ENCODE measurements around the gene ZNF552. TPM values are rescaled to one million over a fixed set of nuclear protein-coding genes. Genes with fewer than 3 reads are reported as not detected.

Gene ZNF552
- polyA plus RNA-seq, 4 donors = 14.4 to 19.5 (median 15.7) TPM

DNA sequence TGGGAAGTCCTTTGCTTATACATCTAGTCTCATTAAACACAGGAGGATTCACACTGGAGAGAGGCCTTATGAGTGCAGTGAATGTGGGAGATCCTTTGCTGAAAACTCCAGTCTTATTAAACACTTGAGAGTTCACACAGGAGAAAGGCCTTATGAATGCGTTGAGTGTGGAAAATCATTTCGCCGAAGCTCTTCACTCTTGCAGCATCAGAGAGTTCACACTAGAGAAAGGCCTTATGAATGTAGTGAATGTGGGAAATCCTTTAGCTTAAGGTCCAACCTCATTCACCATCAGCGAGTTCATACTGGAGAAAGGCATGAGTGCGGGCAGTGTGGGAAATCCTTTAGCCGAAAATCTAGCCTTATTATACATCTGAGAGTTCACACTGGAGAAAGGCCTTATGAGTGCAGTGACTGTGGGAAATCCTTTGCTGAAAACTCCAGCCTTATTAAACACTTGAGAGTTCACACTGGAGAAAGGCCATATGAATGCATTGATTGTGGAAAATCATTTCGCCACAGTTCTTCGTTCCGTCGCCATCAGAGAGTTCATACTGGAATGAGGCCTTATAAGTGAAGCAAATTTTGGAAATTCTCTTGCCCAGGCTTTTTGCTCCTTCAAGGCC is 35.4 kb downstream of the ZNF552 start:
- DNase-seq (ENCODE audit: low read depth in 4 of 4, low spot score in 3 of 4) = no peak

DNA sequence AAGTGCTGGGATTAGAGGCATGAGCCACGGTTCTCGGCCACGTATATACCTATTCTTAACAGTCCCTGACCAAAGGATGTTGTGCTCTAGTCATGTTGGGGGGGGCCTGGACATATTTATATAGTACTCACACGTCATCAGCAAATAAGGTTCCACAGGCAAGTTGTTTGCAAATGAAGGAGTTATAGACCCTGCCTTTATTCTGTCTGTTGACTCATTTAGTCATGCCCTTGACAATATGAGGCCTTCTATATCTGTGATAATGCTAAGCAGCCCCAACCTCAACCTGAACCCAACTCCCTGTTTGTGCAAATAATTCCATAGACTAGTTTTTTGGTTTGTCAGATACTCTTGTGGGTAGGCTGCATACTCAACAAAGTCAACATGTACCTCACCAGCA is 36.4 kb downstream of the ZNF552 start:
- DNase-seq (ENCODE audit: low read depth in 4 of 4, low spot score in 3 of 4) = no peak

DNA sequence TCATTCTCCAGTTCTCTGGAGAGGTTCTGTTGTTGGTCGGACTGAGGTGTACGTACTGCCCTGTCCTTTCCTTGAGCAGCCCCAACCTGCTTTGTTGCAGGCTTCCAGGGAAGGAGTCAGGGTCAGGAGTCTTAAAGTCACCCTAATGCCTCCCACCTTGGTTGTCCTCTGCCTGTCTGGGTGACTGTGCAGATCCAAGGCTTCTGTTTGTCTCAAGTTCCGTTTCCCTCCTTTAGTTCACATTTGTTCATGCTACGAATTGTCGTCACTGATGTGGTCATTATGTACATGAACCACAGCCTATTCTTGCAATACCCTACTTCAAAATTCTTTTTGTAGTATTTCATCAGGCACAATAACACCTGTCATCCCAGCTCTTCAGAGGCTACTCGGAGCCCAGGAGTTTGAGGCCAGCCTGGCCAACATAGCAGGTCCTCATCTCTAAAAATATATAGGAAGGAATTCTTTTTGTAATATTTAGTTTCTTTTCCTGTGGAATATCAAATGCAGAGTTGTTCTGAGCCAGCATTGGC is 37.9 kb downstream of the ZNF552 start:
- DNase-seq (ENCODE audit: low read depth in 4 of 4, low spot score in 3 of 4) = no peak

DNA sequence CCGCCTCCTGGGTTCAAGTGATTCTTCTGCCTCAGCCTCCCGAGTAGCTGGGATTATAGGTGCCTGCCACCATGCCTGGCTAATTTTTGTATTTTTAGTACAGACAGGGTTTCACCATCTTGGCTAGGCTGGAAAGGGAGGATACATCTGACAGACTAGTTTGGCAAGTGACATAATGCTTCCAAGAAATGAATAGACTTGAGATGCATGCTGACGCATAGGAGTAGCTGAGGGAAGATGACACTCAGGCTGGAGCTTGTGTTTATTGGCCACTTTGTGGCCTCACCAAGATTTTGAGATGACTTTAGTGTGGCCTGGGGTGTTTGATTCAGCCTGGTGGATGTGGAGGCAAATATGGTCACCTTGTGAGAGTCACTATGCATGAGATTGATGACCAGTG is 41.2 kb downstream of the ZNF552 start:
- DNase-seq (ENCODE audit: low read depth in 4 of 4, low spot score in 3 of 4) = no peak

DNA sequence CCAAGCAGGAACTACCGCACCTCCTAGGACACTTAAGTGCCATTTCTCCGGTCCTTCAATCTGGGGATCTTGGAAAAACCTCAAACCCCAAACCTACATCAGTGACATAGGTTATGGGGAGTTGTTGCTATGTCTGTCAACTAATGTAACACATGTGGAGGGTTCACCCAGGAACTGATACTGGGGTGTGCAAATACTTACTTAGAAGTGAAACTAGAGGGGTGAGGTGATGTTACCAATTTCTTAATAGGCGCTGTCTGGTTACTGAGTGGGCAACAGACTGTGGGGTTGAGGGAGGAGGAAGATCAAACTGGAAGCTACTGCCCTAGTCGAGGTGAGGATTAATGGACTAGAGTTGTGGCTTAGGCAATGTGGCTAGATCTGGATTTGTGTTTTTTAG is 43.3 kb downstream of the ZNF552 start:
- no peak for DNase-seq (ENCODE audit: low read depth in 4 of 4, low spot score in 3 of 4)

DNA sequence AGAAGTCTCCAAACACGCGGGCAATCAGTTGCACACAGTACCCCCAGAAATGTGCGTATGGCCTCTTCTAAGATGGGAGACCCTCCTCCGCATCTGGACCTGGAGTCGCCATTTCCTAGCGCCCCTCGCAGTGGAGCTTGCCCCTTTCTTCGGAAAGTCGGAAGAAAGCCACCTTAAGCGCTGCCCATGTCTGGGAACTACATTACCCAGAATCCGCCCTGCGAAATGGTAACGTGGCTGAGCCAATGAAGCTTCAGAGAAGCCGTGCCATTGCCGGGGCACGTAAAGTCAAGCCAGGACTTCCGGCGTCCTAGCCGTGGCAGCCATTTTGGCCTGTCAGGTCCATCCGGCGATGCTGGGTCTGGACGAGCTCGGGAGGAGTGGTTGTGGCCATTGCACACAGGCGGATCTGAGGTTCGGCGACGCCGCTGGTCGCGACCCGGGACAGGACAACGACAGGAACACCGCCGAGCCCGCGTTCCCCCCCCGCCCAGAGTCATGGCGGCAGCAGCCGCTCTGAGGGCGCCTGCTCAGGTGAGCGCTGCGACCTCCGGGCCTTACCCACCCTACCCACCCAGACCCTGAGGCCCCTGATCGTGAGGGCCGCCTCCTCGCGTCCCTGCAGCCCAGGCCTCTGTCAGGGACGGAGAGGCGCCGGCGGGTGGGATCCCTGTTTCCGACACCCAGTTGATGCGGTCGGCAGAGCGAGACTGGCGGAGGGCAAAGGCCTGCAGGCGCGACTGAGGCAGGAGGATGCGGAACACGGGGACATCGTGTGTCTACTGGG is 45.2 kb downstream of the ZNF552 start, which contains the start of gene ZNF586:
Gene ZNF586 (plus strand): TSS at position 332 of the 787 bp plus-strand sequence. CDS start 167 bp downstream, at position 499.
- DNase-seq (ENCODE audit: low read depth in 4 of 4, low spot score in 3 of 4) = peak; percentile 79 to 89 (median 84)

DNA sequence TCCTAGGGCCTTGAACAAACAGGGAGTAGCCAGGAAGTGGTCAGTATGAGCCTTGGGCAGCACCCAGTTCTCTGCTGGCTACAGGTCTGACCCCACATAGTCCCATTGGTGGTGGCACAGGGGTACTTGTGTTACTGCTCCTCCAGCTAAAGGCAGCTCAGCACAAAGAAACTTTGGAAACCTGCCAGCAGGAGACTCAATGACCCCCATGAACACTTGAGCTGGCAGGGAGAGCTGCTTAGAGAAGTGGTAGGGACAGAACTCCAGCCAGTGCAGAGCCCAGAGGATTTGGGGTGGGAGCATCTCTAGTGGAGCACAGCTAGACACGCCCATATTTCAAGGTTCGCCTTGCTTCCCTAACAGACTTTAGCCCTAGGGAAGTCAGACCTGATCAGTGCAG is 55.6 kb downstream of the ZNF552 start:
- no peak for DNase-seq (ENCODE audit: low read depth in 4 of 4, low spot score in 3 of 4)

DNA sequence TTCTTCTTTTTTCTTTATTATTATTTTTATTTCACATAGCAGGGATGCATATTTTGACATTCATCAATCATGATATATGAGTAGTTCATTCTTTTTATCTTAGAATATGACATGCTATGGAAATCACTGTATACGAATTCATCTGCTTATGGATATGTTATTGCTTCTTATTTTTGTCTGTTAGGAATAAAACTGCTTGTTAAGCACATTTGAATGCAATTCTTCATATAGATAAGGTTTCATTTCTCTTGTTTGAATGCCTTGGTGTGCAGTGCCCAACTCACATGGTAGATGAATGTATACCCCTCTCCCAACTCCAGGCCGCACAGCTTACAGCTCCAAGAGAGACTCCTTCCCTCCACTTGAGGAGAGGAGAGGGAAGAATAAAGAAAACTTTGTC is 56.8 kb downstream of the ZNF552 start:
- no peak for DNase-seq (ENCODE audit: low read depth in 4 of 4, low spot score in 3 of 4)

Other genes with a start within 250 kb of the ZNF552 start
- 1 to 10 TPM; 7.8 to 9.8 (median 9.5) TPM for gene ZNF416, start 236.0 kb downstream of the ZNF552 start, polyA plus RNA-seq (ENCODE audit: insufficient read length in 4 of 4)
- 10 to 100 TPM; 16.3 to 21.1 (median 18.8) TPM for gene ZIK1, start 230.8 kb downstream of the ZNF552 start, polyA plus RNA-seq (ENCODE audit: insufficient read length in 4 of 4)
- 1 to 10 TPM; 4.3 to 5.3 (median 5.1) TPM for gene ZNF530, start 215.0 kb downstream of the ZNF552 start, polyA plus RNA-seq (ENCODE audit: insufficient read length in 4 of 4)
- 10 to 100 TPM; 25.6 to 28.3 (median 26.8) TPM for gene ZNF134, start 200.7 kb downstream of the ZNF552 start, polyA plus RNA-seq (ENCODE audit: insufficient read length in 4 of 4)
- 10 to 100 TPM; 26.8 to 49.0 (median 34.0) TPM for gene ZNF211, start 181.7 kb downstream of the ZNF552 start, polyA plus RNA-seq (ENCODE audit: insufficient read length in 4 of 4)
- gene ZSCAN4, start 146.0 kb downstream of the ZNF552 start, polyA plus RNA-seq (ENCODE audit: insufficient read length in 4 of 4) = under 1 TPM in 1 of 4 donors, not detected in 3; 0.05 TPM
- 10 to 100 TPM; 12.6 to 16.3 (median 15.2) TPM for gene ZNF551, start 132.9 kb downstream of the ZNF552 start, polyA plus RNA-seq (ENCODE audit: insufficient read length in 4 of 4)
- 10 to 100 TPM; 24.8 to 30.9 (median 29.8) TPM for gene ZNF154, start 105.7 kb downstream of the ZNF552 start, polyA plus RNA-seq (ENCODE audit: insufficient read length in 4 of 4)
- gene ZNF671, start 87.3 kb downstream of the ZNF552 start, polyA plus RNA-seq (ENCODE audit: insufficient read length in 4 of 4) = 10 to 100 TPM; 15.6 to 20.8 (median 19.0) TPM
- gene ZNF776, start 68.1 kb downstream of the ZNF552 start, polyA plus RNA-seq (ENCODE audit: insufficient read length in 4 of 4) = 10 to 100 TPM; 31.8 to 40.0 (median 37.2) TPM
- gene ZNF586, start 45.2 kb downstream of the ZNF552 start, polyA plus RNA-seq (ENCODE audit: insufficient read length in 4 of 4) = 10 to 100 TPM; 19.7 to 23.8 (median 20.9) TPM
- 10 to 100 TPM; 11.3 to 14.1 (median 13.6) TPM for gene ZNF587B, start 15.4 kb upstream of the ZNF552 start, polyA plus RNA-seq (ENCODE audit: insufficient read length in 4 of 4)
- 10 to 100 TPM; 19.8 to 30.7 (median 24.3) TPM for gene ZNF587, start 34.9 kb upstream of the ZNF552 start, polyA plus RNA-seq (ENCODE audit: insufficient read length in 4 of 4)
- 10 to 100 TPM; 45.2 to 66.4 (median 52.7) TPM for gene ZNF814, start 74.1 kb upstream of the ZNF552 start, polyA plus RNA-seq (ENCODE audit: insufficient read length in 4 of 4)
- 10 to 100 TPM; 20.3 to 23.1 (median 21.8) TPM for gene ZNF417, start 101.7 kb upstream of the ZNF552 start, polyA plus RNA-seq (ENCODE audit: insufficient read length in 4 of 4)
- 10 to 100 TPM; 19.0 to 21.9 (median 19.5) TPM for gene ZNF418, start 120.5 kb upstream of the ZNF552 start, polyA plus RNA-seq (ENCODE audit: insufficient read length in 4 of 4)
- 10 to 100 TPM in 1 of 4 donors, 1 to 10 TPM in 3; 8.1 to 10.3 (median 9.1) TPM for gene ZNF256, start 132.8 kb upstream of the ZNF552 start, polyA plus RNA-seq (ENCODE audit: insufficient read length in 4 of 4)
- 1 to 10 TPM; 1.4 to 3.5 (median 1.7) TPM for gene C19orf18, start 159.6 kb upstream of the ZNF552 start, polyA plus RNA-seq (ENCODE audit: insufficient read length in 4 of 4)
- 10 to 100 TPM; 30.7 to 33.9 (median 32.3) TPM for gene ZNF606, start 187.9 kb upstream of the ZNF552 start, polyA plus RNA-seq (ENCODE audit: insufficient read length in 4 of 4)
- gene ZSCAN1, start 219.1 kb upstream of the ZNF552 start, polyA plus RNA-seq (ENCODE audit: insufficient read length in 4 of 4) = 1 to 10 TPM; 2.0 to 5.7 (median 3.9) TPM
- gene ZNF135, start 244.4 kb upstream of the ZNF552 start, polyA plus RNA-seq (ENCODE audit: insufficient read length in 4 of 4) = 10 to 100 TPM; 18.6 to 23.1 (median 22.2) TPM